Measurements from ENCODE around the gene PHIP.
A peak's percentile ranks its signal among the peaks of the same experiment; 100 is the strongest.

PHIP gene

DNA sequence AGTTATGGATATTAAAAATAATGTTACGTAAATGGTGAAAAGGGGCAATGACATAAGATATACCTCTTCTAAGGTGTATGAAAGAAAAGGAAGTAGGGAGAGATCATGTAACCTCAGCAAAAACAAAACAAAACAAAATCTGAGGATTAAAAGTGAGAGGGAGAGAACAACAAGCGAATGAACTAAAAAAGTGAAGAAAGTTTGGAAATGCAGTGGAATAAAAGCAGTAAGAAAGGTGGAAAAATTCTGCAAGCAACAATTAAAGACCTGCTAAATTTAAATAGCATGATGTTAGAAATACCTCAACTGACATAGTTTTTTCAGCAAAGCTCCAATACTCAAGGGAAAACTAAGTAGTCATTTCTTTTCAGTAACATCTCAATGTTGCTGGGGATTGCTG, 48.0 kb downstream of the PHIP start:
- no peak overlapping the region for H3K4me3 Mint-ChIP-seq
- peak overlapping the region in 1 of 2 donors; percentile 62 for H3K27ac Mint-ChIP-seq
- no peaks in the 10 kb centered on the region for H3K9me3 Mint-ChIP-seq
- peaks cover 25 to 56% of the 10 kb centered on the region in 2 donors for H3K4me1 Mint-ChIP-seq (ENCODE audit: low read depth in 2 of 2)
- no peak for ATAC-seq (replicated peaks)
- DNase-seq: no peak
- H3K27me3 Mint-ChIP-seq: no peaks in the 10 kb centered on the region
- peaks cover 16% of the 10 kb centered on the region for H3K36me3 Mint-ChIP-seq (ENCODE audit: insufficient read depth)

DNA sequence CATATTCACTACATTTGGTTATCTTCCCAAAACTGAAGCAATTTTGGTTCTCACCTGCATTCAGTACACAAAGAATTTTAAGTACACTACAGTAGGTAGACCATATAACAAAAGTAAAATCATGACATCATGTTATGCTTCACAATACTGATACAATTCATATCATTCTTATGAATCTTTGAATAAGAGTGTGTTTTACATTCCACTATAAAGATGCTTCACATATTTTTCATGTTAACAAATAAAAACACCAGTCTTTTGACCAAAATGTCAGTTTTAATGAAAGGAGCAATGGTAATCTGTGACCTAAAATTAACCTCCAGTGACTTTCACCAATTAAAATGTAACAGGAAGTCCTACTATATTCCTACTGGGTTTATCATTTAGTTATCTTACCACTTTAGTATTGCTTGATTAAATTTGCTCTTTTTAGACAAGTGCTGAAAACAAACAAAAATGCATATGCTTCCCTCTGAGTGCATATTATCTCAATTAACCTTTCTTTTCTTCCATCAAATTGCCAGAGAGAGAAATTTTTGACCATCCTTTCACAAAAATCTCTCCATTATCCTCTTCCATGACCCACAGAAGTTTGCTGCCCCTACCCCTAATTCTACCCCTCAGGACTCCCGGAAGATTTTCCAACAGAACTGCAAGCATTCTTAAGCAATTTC, 49.3 kb downstream of the PHIP start:
- Mint-ChIP-seq H3K4me1 (ENCODE audit: low read depth in 2 of 2) (peaks cover 22 to 49% of the 10 kb centered on the region in 2 donors), H3K27me3 (no peaks in the 10 kb centered on the region), H3K9me3 (no peaks in the 10 kb centered on the region), H3K4me3 (no peak overlapping the region), H3K27ac (peak overlapping the region in 1 of 2 donors; percentile 62), H3K36me3 (ENCODE audit: insufficient read depth) (peaks cover 16% of the 10 kb centered on the region)
- ATAC-seq (replicated peaks) (no peak), DNase-seq (no peak)

- ATAC-seq (replicated peaks): no peak
- Mint-ChIP-seq H3K36me3 (ENCODE audit: insufficient read depth) (peaks cover 39% of the 10 kb centered on the region), H3K27me3 (no peaks in the 10 kb centered on the region), H3K4me3 (no peak overlapping the region), H3K9me3 (no peaks in the 10 kb centered on the region), H3K4me1 (ENCODE audit: low read depth in 2 of 2) (peaks cover 0 to 15% of the 10 kb centered on the region in 2 donors), H3K27ac (no peak overlapping the region)
- DNase-seq: no peak
These were observed 66.1 kb downstream of the PHIP start for GRCh38 chr6:79011940-79012339.

DNA sequence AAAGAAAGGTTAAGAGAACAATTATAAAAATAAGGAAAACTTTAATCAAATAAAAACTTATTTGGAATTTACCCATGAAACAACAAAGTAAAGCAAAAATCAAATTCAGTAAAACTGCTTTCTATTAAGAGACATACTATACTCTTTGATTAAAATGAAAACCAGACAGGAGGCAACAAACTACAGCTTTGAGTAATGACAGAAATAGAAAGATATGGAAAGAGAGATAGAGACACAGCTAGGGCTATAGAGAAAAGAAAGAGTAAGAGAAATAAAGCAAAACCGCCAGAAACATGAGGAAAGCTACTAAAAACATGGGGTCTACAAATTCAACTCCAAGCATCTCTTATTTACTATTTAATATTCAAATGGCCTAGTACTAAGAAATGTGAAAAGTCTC, 67.6 kb downstream of the PHIP start:
- Mint-ChIP-seq H3K27me3 (no peaks in the 10 kb centered on the region), H3K4me1 (ENCODE audit: low read depth in 2 of 2) (peaks cover 0 to 15% of the 10 kb centered on the region in 2 donors), H3K36me3 (ENCODE audit: insufficient read depth) (peaks cover 26% of the 10 kb centered on the region), H3K9me3 (no peaks in the 10 kb centered on the region), H3K27ac (no peak overlapping the region), H3K4me3 (no peak overlapping the region)
- ATAC-seq (replicated peaks) (no peak), DNase-seq (no peak)

GRCh38 chr6:79009819-79010218, 68.2 kb downstream of the PHIP start:
- Mint-ChIP-seq H3K4me1 (ENCODE audit: low read depth in 2 of 2) (peaks cover 0 to 15% of the 10 kb centered on the region in 2 donors), H3K9me3 (no peaks in the 10 kb centered on the region), H3K36me3 (ENCODE audit: insufficient read depth) (peaks cover 24% of the 10 kb centered on the region), H3K27ac (peak overlapping the region in 1 of 2 donors; percentile 17), H3K27me3 (no peaks in the 10 kb centered on the region), H3K4me3 (no peak overlapping the region)
- DNase-seq (no peak), ATAC-seq (replicated peaks) (no peak)

DNA sequence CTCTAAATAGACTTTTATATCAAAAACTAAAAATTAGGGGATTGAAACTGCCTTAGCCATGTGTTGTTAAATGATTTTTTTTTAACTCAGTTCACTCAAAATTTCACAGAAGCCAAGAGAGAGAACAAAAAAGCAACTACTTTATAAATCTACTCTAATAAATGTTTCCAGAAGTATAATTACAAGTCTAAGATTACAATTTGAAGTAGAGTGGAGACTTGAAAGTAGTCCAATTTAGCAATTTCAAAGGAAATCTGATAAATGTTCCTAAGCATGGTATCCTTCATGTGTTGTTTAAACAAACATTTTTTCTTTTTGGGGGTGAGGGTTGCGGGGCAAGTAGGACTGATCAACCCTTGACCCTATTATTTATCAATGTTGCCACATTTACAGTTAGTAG, 72.6 kb downstream of the PHIP start:
- DNase-seq (no peak), ATAC-seq (replicated peaks) (no peak)
- Mint-ChIP-seq H3K27ac (peak overlapping the region in 1 of 2 donors; percentile 29), H3K4me1 (ENCODE audit: low read depth in 2 of 2) (peaks cover 0 to 19% of the 10 kb centered on the region in 2 donors), H3K9me3 (no peaks in the 10 kb centered on the region), H3K36me3 (ENCODE audit: insufficient read depth) (peaks cover 36% of the 10 kb centered on the region), H3K4me3 (no peak overlapping the region), H3K27me3 (no peaks in the 10 kb centered on the region)

- DNase-seq (no peak), ATAC-seq (replicated peaks) (no peak)
- Mint-ChIP-seq H3K27me3 (no peaks in the 10 kb centered on the region), H3K4me3 (no peak overlapping the region), H3K27ac (no peak overlapping the region), H3K4me1 (ENCODE audit: low read depth in 2 of 2) (peaks cover 0 to 19% of the 10 kb centered on the region in 2 donors), H3K9me3 (no peaks in the 10 kb centered on the region), H3K36me3 (ENCODE audit: insufficient read depth) (peaks cover 40% of the 10 kb centered on the region)
These were observed 73.0 kb downstream of the PHIP start for GRCh38 chr6:79005024-79005423.

- DNase-seq: no peak
- Mint-ChIP-seq H3K36me3 (ENCODE audit: insufficient read depth) (peaks cover 41% of the 10 kb centered on the region), H3K27ac (no peak overlapping the region), H3K4me1 (ENCODE audit: low read depth in 2 of 2) (peaks cover 0 to 13% of the 10 kb centered on the region in 2 donors), H3K4me3 (no peak overlapping the region), H3K27me3 (no peaks in the 10 kb centered on the region), H3K9me3 (no peaks in the 10 kb centered on the region)
- ATAC-seq (replicated peaks): no peak
These were observed 73.8 kb downstream of the PHIP start for GRCh38 chr6:79004239-79004638.

DNA sequence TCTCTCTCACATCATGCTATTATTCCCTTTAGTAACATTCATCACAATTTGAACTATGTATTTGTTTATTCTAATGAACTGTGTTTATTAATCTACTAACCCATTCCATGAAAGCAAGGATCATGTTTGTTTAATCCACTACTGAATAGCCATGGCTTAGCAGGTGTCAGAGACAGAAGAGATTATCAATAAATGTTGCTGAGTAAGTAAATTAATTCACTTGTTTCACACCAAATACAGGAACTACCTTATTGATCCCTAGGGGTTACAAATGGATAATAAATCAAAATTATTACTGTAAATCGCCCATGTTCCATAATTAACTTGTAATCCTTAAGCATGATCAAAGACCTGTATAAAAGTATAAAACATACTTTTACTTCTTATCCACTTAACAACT, 76.6 kb downstream of the PHIP start:
- Mint-ChIP-seq H3K27me3 (no peaks in the 10 kb centered on the region), H3K4me1 (ENCODE audit: low read depth in 2 of 2) (peaks cover 0 to 4% of the 10 kb centered on the region in 2 donors), H3K27ac (peak overlapping the region in 1 of 2 donors; percentile 9), H3K4me3 (no peak overlapping the region), H3K36me3 (ENCODE audit: insufficient read depth) (peaks cover 56% of the 10 kb centered on the region), H3K9me3 (no peaks in the 10 kb centered on the region)
- DNase-seq: no peak
- ATAC-seq (replicated peaks): no peak

DNA sequence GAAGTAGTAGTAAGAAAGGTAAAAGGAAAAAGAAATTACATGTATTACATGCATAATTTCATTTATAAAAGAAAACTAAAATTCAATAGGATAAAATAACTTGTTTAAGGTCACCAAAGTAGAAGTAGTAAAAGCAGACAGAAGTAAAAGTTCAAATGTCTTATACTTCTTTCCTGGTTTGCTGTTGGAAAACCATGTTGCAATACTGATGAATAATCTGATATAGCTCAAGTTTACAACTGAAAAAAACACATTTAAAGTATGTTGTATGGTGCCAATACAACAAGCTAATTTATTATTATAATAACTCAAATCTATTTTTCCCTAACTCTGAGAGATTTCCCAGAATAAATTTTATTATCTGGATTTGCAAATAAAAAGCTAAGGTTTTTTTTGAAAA, 78.3 kb downstream of the PHIP start:
- ATAC-seq (replicated peaks) (no peak), DNase-seq (no peak)
- Mint-ChIP-seq H3K4me3 (no peak overlapping the region), H3K4me1 (ENCODE audit: low read depth in 2 of 2) (peaks cover 0 to 4% of the 10 kb centered on the region in 2 donors), H3K27ac (no peak overlapping the region), H3K27me3 (no peaks in the 10 kb centered on the region), H3K9me3 (no peaks in the 10 kb centered on the region), H3K36me3 (ENCODE audit: insufficient read depth) (peaks cover 62% of the 10 kb centered on the region)

DNA sequence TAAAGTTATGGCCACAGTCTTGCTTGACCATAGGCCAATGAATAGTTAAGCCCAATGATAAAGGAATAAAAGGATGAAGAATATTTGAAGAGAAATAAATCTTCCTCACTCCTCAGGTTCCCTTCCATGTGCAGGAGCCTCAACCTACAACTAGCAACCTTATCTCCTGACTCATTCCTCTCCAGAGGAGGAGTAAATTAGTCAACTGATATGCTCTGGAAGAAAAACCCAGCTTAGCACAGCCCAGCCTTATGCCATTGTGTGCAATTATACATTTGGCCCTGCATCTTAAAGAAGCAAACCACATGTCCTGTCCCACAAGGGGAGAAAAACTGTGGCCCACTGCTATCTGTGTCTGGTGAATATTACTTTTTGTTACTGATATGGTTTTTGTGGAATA, 82.1 kb downstream of the PHIP start:
- ATAC-seq (replicated peaks) (no peak), DNase-seq (no peak)
- Mint-ChIP-seq H3K4me1 (ENCODE audit: low read depth in 2 of 2) (peaks cover 0 to 4% of the 10 kb centered on the region in 2 donors), H3K9me3 (no peaks in the 10 kb centered on the region), H3K27me3 (no peaks in the 10 kb centered on the region), H3K4me3 (no peak overlapping the region), H3K36me3 (ENCODE audit: insufficient read depth) (peaks cover 72% of the 10 kb centered on the region), H3K27ac (no peak overlapping the region)

- peaks cover 0 to 4% of the 10 kb centered on the region in 2 donors for H3K4me1 Mint-ChIP-seq (ENCODE audit: low read depth in 2 of 2)
- H3K27me3 Mint-ChIP-seq: no peaks in the 10 kb centered on the region
- no peak for ATAC-seq (replicated peaks)
- H3K27ac Mint-ChIP-seq: no peak overlapping the region
- peaks cover 75% of the 10 kb centered on the region for H3K36me3 Mint-ChIP-seq (ENCODE audit: insufficient read depth)
- no peak for DNase-seq
- no peak overlapping the region for H3K4me3 Mint-ChIP-seq
- no peaks in the 10 kb centered on the region for H3K9me3 Mint-ChIP-seq
These were observed 82.7 kb downstream of the PHIP start for GRCh38 chr6:78995346-78995745.

GRCh38 chr6:78993955-78994354, 84.1 kb downstream of the PHIP start:
- H3K36me3 Mint-ChIP-seq (ENCODE audit: insufficient read depth): peaks cover 78% of the 10 kb centered on the region
- no peak for ATAC-seq (replicated peaks)
- H3K27me3 Mint-ChIP-seq: no peaks in the 10 kb centered on the region
- no peaks in the 10 kb centered on the region for H3K9me3 Mint-ChIP-seq
- H3K27ac Mint-ChIP-seq: peak overlapping the region in 1 of 2 donors; percentile 80
- H3K4me1 Mint-ChIP-seq (ENCODE audit: low read depth in 2 of 2): peaks cover 0 to 4% of the 10 kb centered on the region in 2 donors
- H3K4me3 Mint-ChIP-seq: no peak overlapping the region
- DNase-seq: no peak

DNA sequence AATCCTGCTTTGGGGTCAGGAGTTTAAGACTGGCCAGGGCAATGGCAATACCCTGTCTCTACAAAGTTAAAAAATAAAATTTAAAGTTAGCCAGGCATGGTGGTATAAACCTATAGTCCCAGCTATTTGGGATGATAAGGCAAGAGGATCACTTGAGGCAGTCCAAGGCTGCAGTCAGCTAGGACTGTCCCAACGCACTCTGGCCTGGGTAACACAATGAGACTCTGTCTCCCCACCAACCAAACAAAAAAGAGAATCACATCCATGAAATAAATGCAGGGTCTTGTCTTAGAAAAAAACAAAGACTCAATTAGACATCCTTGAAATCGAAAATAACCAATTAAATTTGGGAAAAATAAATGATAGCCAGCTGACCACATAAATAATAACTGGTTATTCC, 88.9 kb downstream of the PHIP start:
- H3K27me3 Mint-ChIP-seq: no peaks in the 10 kb centered on the region
- peak overlapping the region in 1 of 2 donors; percentile 20 for H3K27ac Mint-ChIP-seq
- no peaks in the 10 kb centered on the region for H3K9me3 Mint-ChIP-seq
- DNase-seq: no peak
- H3K4me1 Mint-ChIP-seq (ENCODE audit: low read depth in 2 of 2): peaks cover 0 to 7% of the 10 kb centered on the region in 2 donors
- peaks cover 79% of the 10 kb centered on the region for H3K36me3 Mint-ChIP-seq (ENCODE audit: insufficient read depth)
- ATAC-seq (replicated peaks): no peak
- H3K4me3 Mint-ChIP-seq: no peak overlapping the region

All from effector memory CD8-positive, alpha-beta T cell (primary cell).